T-cell (primary cell): ENCODE data around the gene TUBG1. TPM values are rescaled to one million over a fixed set of nuclear protein-coding genes. Genes with fewer than 3 reads are reported as not detected.

ENCODE experiments used
- ATAC-seq, 4 experiments: fragments of 200-7000 bp in 3 of 4; fragments of 150-1000 bp in 1 of 4; cut with Tn5 transposase; replicated peaks in 1 of 4; 1 replicate in 3 of 4; 2 replicates in 1 of 4; pipeline ENCODE4 v1.10.0; 2021; ENCODE audit warnings: moderate library complexity in 3 of 4, mild to moderate bottlenecking in 2 of 4, moderate number of reproducible peaks in 1 of 4
- CTCF ChIA-PET, 2 donors: fragments of 300-600 bp; sonication (Branson Sonifier 250); formaldehyde crosslinking; loops; one replicate each; lab custom pipeline; 2022; ENCODE audit warnings: antibody characterized with exemption in 2 of 2; lab: Charles Lee
- POLR2A ChIA-PET, 2 donors: fragments of 300-600 bp; sonication (Branson Sonifier 250); formaldehyde crosslinking; loops; one replicate each; lab custom pipeline; 2022; ENCODE audit warnings: antibody characterized with exemption in 2 of 2; lab: Charles Lee
- DNase-seq, 35 experiments: peaks; one replicate each; pipeline versions ENCODE4 v3.0.0 to v3.0.0-alpha.2; 2013 to 2023
- H3K27ac ChIP-seq: one replicate; pipeline ENCODE4 v1.5.1; 2013; ENCODE audit warnings: low read length
- H3K27me3 ChIP-seq, 2 experiments: replicated peaks in 1 of 2; 1 replicate in 1 of 2; 2 replicates in 1 of 2; pipeline versions ENCODE4 v1.6.1 to v1.7.0; 2013; ENCODE audit warnings: low read length in 1 of 2, mixed read lengths in 1 of 2; ENCODE audit not compliant: control insufficient read depth in 2 of 2, insufficient read depth in 2 of 2; ENCODE audit errors: extremely low read depth in 1 of 2
- H3K36me3 ChIP-seq, 2 donors: 1 replicate in 1 of 2; 2 replicates in 1 of 2; pipeline versions ENCODE4 v1.6.1 to v1.7.0; 2013; ENCODE audit warnings: low read length in 1 of 2; ENCODE audit not compliant: control insufficient read depth in 2 of 2, insufficient read depth in 1 of 2; ENCODE audit errors: extremely low read depth in 1 of 2
- H3K4me1 ChIP-seq, 2 experiments: 1 replicate in 1 of 2; 2 replicates in 1 of 2; pipeline versions ENCODE4 v1.6.1 to v1.7.0; 2013; ENCODE audit warnings: low read length in 2 of 2, mixed read lengths in 1 of 2; ENCODE audit not compliant: insufficient read depth in 2 of 2, control insufficient read depth in 1 of 2; ENCODE audit errors: extremely low read depth in 1 of 2
- H3K4me3 ChIP-seq, 2 donors: 1 replicate in 1 of 2; 2 replicates in 1 of 2; pipeline versions ENCODE4 v1.5.1 to v1.7.0; 2013; ENCODE audit warnings: mild to moderate bottlenecking in 2 of 2, low read length in 1 of 2, moderate library complexity in 1 of 2; ENCODE audit not compliant: control insufficient read depth in 1 of 2; ENCODE audit errors: extremely low read depth in 1 of 2
- H3K9me3 ChIP-seq: 2 replicates; pipeline ENCODE4 v1.7.0; 2013
- H3K27ac Mint-ChIP-seq, 2 donors: one replicate each; pipeline ENCODE4 v1.8.0; 2020 to 2021; ENCODE audit warnings: mild to moderate bottlenecking in 2 of 2, mixed read lengths in 2 of 2
- H3K27me3 Mint-ChIP-seq, 2 donors: one replicate each; pipeline ENCODE4 v1.8.0; 2021 to 2022; ENCODE audit warnings: mixed read lengths in 2 of 2
- H3K36me3 Mint-ChIP-seq: one replicate; pipeline ENCODE4 v1.8.0; 2021; ENCODE audit warnings: mixed read lengths
- H3K4me1 Mint-ChIP-seq, 3 donors: one replicate each; pipeline ENCODE4 v1.8.0; 2020 to 2022; ENCODE audit warnings: mixed read lengths in 3 of 3, mild to moderate bottlenecking in 1 of 3
- H3K4me3 Mint-ChIP-seq, 3 donors: one replicate each; pipeline ENCODE4 v1.8.0; 2020 to 2022; ENCODE audit warnings: mild to moderate bottlenecking in 3 of 3, mixed read lengths in 3 of 3, moderate library complexity in 3 of 3
- H3K9me3 Mint-ChIP-seq, 3 donors: one replicate each; pipeline ENCODE4 v1.8.0; 2020 to 2022; ENCODE audit warnings: mixed read lengths in 3 of 3
- WGBS: methylation state at CpG from one replicate; pipeline ENCODE4 v1.1.5; 2013; ENCODE audit warnings: missing lambda C conversion rate; ENCODE audit not compliant: insufficient coverage; 5-methylcytosine and 5-hydroxymethylcytosine counted together
- total RNA-seq, 35 experiments: library from RNA in 6 of 35; stranded (reverse) in 6 of 35; fragments of 120-200 nt in 1 of 35; gene quantifications; one replicate each; pipeline versions ENCODE4 v1.2.1 to v1.2.4 and lab custom pipeline; 2013 to 2026

TUBG1 gene
- total RNA-seq, 5 donors from 2014 or later (not counting 1 experiment from before 2014, with no cell fraction given) = 6.5 to 18.9 (median 16.2) TPM

GRCh38 chr17:42585353-42585752 is 24.1 kb upstream of the TUBG1 start:
- ATAC-seq (no peak), DNase-seq (no peak)
- H3K4me3 ChIP-seq = no peak overlapping the region
- WGBS = 71% methylated on average over 1 of the region's 1 CpG
- H3K4me1 Mint-ChIP-seq = peaks cover 0 to 8% (median 3%) of the 10 kb centered on the region in 3 donors
- POLR2A ChIA-PET = interaction anchor here in 1 of 2 donors (0.6 kb wide), 1 partner anchor 27 kb away, joined by 5 read pairs; no protein-coding TSS in a partner anchor
- H3K36me3 ChIP-seq = peaks cover 28 to 92% of the 10 kb centered on the region in 2 donors
- H3K4me3 Mint-ChIP-seq = no peak overlapping the region
- H3K9me3 ChIP-seq = no peaks in the 10 kb centered on the region
- no peaks in the 10 kb centered on the region for H3K4me1 ChIP-seq
- H3K27me3 ChIP-seq = no peaks in the 10 kb centered on the region
- CTCF ChIA-PET = no interaction called here
- no peak overlapping the region for H3K27ac ChIP-seq
- H3K36me3 Mint-ChIP-seq = peaks cover 47% of the 10 kb centered on the region
- H3K27me3 Mint-ChIP-seq = no peaks in the 10 kb centered on the region
- no peaks in the 10 kb centered on the region for H3K9me3 Mint-ChIP-seq
- no peak overlapping the region for H3K27ac Mint-ChIP-seq

GRCh38 chr17:42586514-42587230 is 22.8 kb upstream of the TUBG1 start:
- Mint-ChIP-seq H3K27ac (peak overlapping the region in 1 of 2 donors; percentile 64), H3K36me3 (peaks cover 53% of the 10 kb centered on the region), H3K4me3 (no peak overlapping the region), H3K4me1 (peaks cover 0 to 9% (median 5%) of the 10 kb centered on the region in 3 donors), H3K9me3 (no peaks in the 10 kb centered on the region), H3K27me3 (no peaks in the 10 kb centered on the region)
- DNase-seq (no peak), ATAC-seq (no peak)
- no peaks in the 10 kb centered on the region for H3K27me3 ChIP-seq
- POLR2A ChIA-PET = interaction anchor here in 1 of 2 donors (0.6 kb wide), 1 partner anchor 38 kb away, joined by 3 read pairs; no protein-coding TSS in a partner anchor
- CTCF ChIA-PET = interaction anchor here in 1 of 2 donors (0.6 kb wide), 2 partner anchors 9 to 363 kb away, joined by 3 to 7 read pairs; partner anchors contain the start of gene PSMC3IP
- no peak overlapping the region for H3K4me3 ChIP-seq
- H3K4me1 ChIP-seq = no peaks in the 10 kb centered on the region
- 98% methylated on average over 4 of the region's 7 CpGs for WGBS
- H3K9me3 ChIP-seq = no peaks in the 10 kb centered on the region
- no peak overlapping the region for H3K27ac ChIP-seq
- H3K36me3 ChIP-seq = peaks cover 28 to 95% of the 10 kb centered on the region in 2 donors

- DNase-seq = no peak
- peaks cover 0 to 22% (median 12%) of the 10 kb centered on the region in 3 donors for H3K4me1 Mint-ChIP-seq
- ChIA-PET CTCF (interaction anchor here (0.6 to 2.3 kb wide), 2 partner anchors 11 to 13 kb away, joined by 3 to 8 read pairs; partner anchors contain the start of gene PSMC3IP (in 1 of the 2)), POLR2A (no interaction called here)
- no peak overlapping the region for H3K27ac ChIP-seq
- WGBS = 86% methylated on average over 1 of the region's 2 CpGs
- no peak overlapping the region for H3K4me3 Mint-ChIP-seq
- ATAC-seq = no peak
- no peaks in the 10 kb centered on the region for H3K9me3 Mint-ChIP-seq
- peaks cover 32% of the 10 kb centered on the region for H3K36me3 Mint-ChIP-seq
- no peaks in the 10 kb centered on the region for H3K4me1 ChIP-seq
- H3K9me3 ChIP-seq = no peaks in the 10 kb centered on the region
- H3K27me3 Mint-ChIP-seq = no peaks in the 10 kb centered on the region
- H3K36me3 ChIP-seq = peaks cover 10 to 59% of the 10 kb centered on the region in 2 donors
- no peaks in the 10 kb centered on the region for H3K27me3 ChIP-seq
- peak overlapping the region in 1 of 2 donors; percentile 16 for H3K27ac Mint-ChIP-seq
- H3K4me3 ChIP-seq = no peak overlapping the region
Observed at GRCh38 chr17:42590886-42591285, 18.6 kb upstream of the TUBG1 start.

- 97% methylated on average over 8 of the region's 9 CpGs for WGBS
- Mint-ChIP-seq H3K9me3 (no peaks in the 10 kb centered on the region), H3K4me1 (peaks cover 2 to 24% (median 14%) of the 10 kb centered on the region in 3 donors), H3K27me3 (no peaks in the 10 kb centered on the region), H3K4me3 (no peak overlapping the region), H3K36me3 (peaks cover 32% of the 10 kb centered on the region), H3K27ac (no peak overlapping the region)
- no peak overlapping the region for H3K4me3 ChIP-seq
- no peaks in the 10 kb centered on the region for H3K9me3 ChIP-seq
- CTCF ChIA-PET = interaction anchor here in 1 of 2 donors (2.3 kb wide), 1 partner anchor 13 kb away, joined by 8 read pairs; the partner anchor contains the start of gene PSMC3IP
- no peaks in the 10 kb centered on the region for H3K4me1 ChIP-seq
- POLR2A ChIA-PET = no interaction called here
- H3K36me3 ChIP-seq = peaks cover 6 to 56% of the 10 kb centered on the region in 2 donors
- ATAC-seq = no peak
- no peak for DNase-seq
- H3K27ac ChIP-seq = no peak overlapping the region
- H3K27me3 ChIP-seq = no peaks in the 10 kb centered on the region
Observed at GRCh38 chr17:42591411-42591810, 18.1 kb upstream of the TUBG1 start.

- WGBS = no CpG with 5 or more reads among the region's 3 CpGs
- ChIA-PET CTCF (interaction anchor here in 1 of 2 donors (0.6 kb wide), 1 partner anchor 147 kb away, joined by 4 read pairs; no protein-coding TSS in a partner anchor), POLR2A (no interaction called here)
- no peak for DNase-seq
- H3K27ac Mint-ChIP-seq = peak overlapping the region in 1 of 2 donors; percentile 28
- no peak for ATAC-seq
- Histone ChIP-seq H3K9me3 (no peaks in the 10 kb centered on the region), H3K36me3 (peaks cover 2 to 26% of the 10 kb centered on the region in 2 donors), H3K27me3 (no peaks in the 10 kb centered on the region), H3K4me1 (peaks cover 0 to 16% of the 10 kb centered on the region in 2 experiments), H3K4me3 (no peak overlapping the region), H3K27ac (no peak overlapping the region)
- peaks cover 25 to 41% (median 33%) of the 10 kb centered on the region in 3 donors for H3K4me1 Mint-ChIP-seq
- H3K36me3 Mint-ChIP-seq = peaks cover 12% of the 10 kb centered on the region
- H3K27me3 Mint-ChIP-seq = no peaks in the 10 kb centered on the region
- H3K9me3 Mint-ChIP-seq = no peaks in the 10 kb centered on the region
- no peak overlapping the region for H3K4me3 Mint-ChIP-seq
Observed at GRCh38 chr17:42596386-42596785, 13.1 kb upstream of the TUBG1 start.

- peak overlapping the region in 1 of 3 donors; percentile 15 for H3K4me3 Mint-ChIP-seq
- no peak for DNase-seq
- peaks cover 2 to 25% of the 10 kb centered on the region in 2 donors for H3K36me3 ChIP-seq
- no peak overlapping the region for H3K27ac ChIP-seq
- no peak overlapping the region for H3K4me3 ChIP-seq
- peaks cover 35 to 44% (median 41%) of the 10 kb centered on the region in 3 donors for H3K4me1 Mint-ChIP-seq
- no peaks in the 10 kb centered on the region for H3K27me3 ChIP-seq
- H3K27ac Mint-ChIP-seq = peak overlapping the region in 1 of 2 donors; percentile 19
- H3K27me3 Mint-ChIP-seq = no peaks in the 10 kb centered on the region
- ChIA-PET CTCF (interaction anchor here in 1 of 2 donors (0.9 kb wide), 1 partner anchor 9 kb away, joined by 3 read pairs; no protein-coding TSS in a partner anchor), POLR2A (interaction anchor here in 1 of 2 donors (0.5 kb wide), 1 partner anchor 459 kb away, joined by 4 read pairs; no protein-coding TSS in a partner anchor)
- peaks cover 0 to 16% of the 10 kb centered on the region in 2 experiments for H3K4me1 ChIP-seq
- H3K9me3 ChIP-seq = no peaks in the 10 kb centered on the region
- H3K9me3 Mint-ChIP-seq = no peaks in the 10 kb centered on the region
- peaks cover 15% of the 10 kb centered on the region for H3K36me3 Mint-ChIP-seq
- no peak for ATAC-seq
- WGBS = no CpG with 5 or more reads among the region's 2 CpGs
Observed at GRCh38 chr17:42598905-42599304, 10.6 kb upstream of the TUBG1 start.
